Activated CD4-positive, CD25-positive, alpha-beta regulatory T cell treated with anti-CD3 and anti-CD28 coated beads, Interleukin-2, amount 50 U/mL, for 24 hours (primary cell): ENCODE measurements around the gene FTCDNL1.

Source experiments
- ATAC-seq, 2 donors: fragments of 150-1000 bp; cut with Tn5 transposase; one replicate each; pipeline ENCODE4 v1.10.0; 2021; ENCODE audit warnings: mild to moderate bottlenecking in 1 of 2, moderate library complexity in 1 of 2

The FTCDNL1 gene

GRCh38 chr2:199739413-199740110, 111.4 kb downstream of the FTCDNL1 start:
- ATAC-seq: peak in 1 of 2 donors; percentile 36

GRCh38 chr2:199738727-199739412, 112.1 kb downstream of the FTCDNL1 start:
- ATAC-seq: no peak

GRCh38 chr2:199734651-199735050, 116.3 kb downstream of the FTCDNL1 start:
- ATAC-seq: no peak

- ATAC-seq: no peak
These were observed 117.0 kb downstream of the FTCDNL1 start for GRCh38 chr2:199734011-199734410.

GRCh38 chr2:199727801-199728200, 123.2 kb downstream of the FTCDNL1 start:
- no peak for ATAC-seq

GRCh38 chr2:199727306-199727705, 123.7 kb downstream of the FTCDNL1 start:
- ATAC-seq: no peak

GRCh38 chr2:199718074-199718473, 132.9 kb downstream of the FTCDNL1 start:
- ATAC-seq: no peak

- ATAC-seq: no peak
These were observed 133.4 kb downstream of the FTCDNL1 start for GRCh38 chr2:199717587-199717907.

- ATAC-seq: no peak
These were observed 134.0 kb downstream of the FTCDNL1 start for GRCh38 chr2:199716807-199717586.

- ATAC-seq: no peak
These were observed 137.2 kb downstream of the FTCDNL1 start for GRCh38 chr2:199713746-199714145.

GRCh38 chr2:199710551-199710950, 140.4 kb downstream of the FTCDNL1 start:
- no peak for ATAC-seq
